ENCODE data around the gene CD38. TPM values are rescaled to one million over a fixed set of nuclear protein-coding genes. Genes with fewer than 3 reads are reported as not detected.

CD38 gene
- total RNA-seq, 1 experiment from 2014 or later: not detected

DNA sequence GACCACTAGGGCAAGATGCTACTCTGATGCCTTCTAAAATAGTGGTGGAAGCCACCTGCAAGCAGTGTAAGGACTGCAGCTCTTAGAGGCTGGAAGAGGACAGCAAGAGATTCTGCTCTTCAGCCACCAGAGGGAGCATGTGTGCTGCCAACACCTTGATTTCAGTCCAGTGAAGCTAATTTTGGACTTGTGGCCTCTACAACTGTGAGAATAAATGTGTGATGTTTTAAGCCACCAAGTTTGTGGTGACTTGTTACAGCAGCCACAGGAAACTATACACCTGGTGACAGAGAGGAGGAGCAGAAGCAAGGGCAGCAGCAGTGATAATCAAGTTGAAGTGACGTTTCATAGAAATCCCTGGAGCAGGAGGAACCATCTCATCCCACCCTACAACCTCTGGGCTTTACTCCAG lies 104.6 kb downstream of the CD38 start:
- peak; percentile 81 for DNase-seq (ENCODE audit: low spot score)
- intact Hi-C loops (cut with micrococcal nuclease; ENCODE audit: unreplicated experiment): loop anchor here (1.0 to 5.0 kb wide), 4 partner anchors 74 to 405 kb away; no protein-coding TSS in a partner anchor
- POLR2A ChIA-PET (ENCODE audit: low non-redundant PET): no interaction called here
- no peak overlapping the region for H3K4me3 ChIP-seq (ENCODE audit: low read depth, low read length, poor library complexity, severe bottlenecking)
- no peak overlapping the region for H3K27ac ChIP-seq (ENCODE audit: low read depth, low read length, poor library complexity, severe bottlenecking)
- TF ChIP-seq, protein P1, sequence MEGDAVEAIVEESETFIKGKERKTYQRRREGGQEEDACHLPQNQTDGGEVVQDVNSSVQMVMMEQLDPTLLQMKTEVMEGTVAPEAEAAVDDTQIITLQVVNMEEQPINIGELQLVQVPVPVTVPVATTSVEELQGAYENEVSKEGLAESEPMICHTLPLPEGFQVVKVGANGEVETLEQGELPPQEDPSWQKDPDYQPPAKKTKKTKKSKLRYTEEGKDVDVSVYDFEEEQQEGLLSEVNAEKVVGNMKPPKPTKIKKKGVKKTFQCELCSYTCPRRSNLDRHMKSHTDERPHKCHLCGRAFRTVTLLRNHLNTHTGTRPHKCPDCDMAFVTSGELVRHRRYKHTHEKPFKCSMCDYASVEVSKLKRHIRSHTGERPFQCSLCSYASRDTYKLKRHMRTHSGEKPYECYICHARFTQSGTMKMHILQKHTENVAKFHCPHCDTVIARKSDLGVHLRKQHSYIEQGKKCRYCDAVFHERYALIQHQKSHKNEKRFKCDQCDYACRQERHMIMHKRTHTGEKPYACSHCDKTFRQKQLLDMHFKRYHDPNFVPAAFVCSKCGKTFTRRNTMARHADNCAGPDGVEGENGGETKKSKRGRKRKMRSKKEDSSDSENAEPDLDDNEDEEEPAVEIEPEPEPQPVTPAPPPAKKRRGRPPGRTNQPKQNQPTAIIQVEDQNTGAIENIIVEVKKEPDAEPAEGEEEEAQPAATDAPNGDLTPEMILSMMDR (conservative IDR thresholded peaks at IDR 0.05; ENCODE audit: low read depth, low read length): peak; percentile 93
- no peak for TF ChIP-seq EZH2 (IDR thresholded peaks at IDR 0.05; ENCODE audit: borderline replicate concordance, low read depth, low read length, poor library complexity, severe bottlenecking)
- BruUV-seq (replicated peaks): no TSS peak
- CTCF ChIA-PET: interaction anchor here (0.6 to 3.0 kb wide), 18 partner anchors 8 to 569 kb away, joined by 3 to 65 read pairs (median 3); no protein-coding TSS in a partner anchor
- no peaks in the 10 kb centered on the region for H3K9me3 ChIP-seq (ENCODE audit: low read depth, low read length, poor library complexity, severe bottlenecking)
- H3K27me3 ChIP-seq (replicated peaks; ENCODE audit: insufficient read depth, low read depth, low read length, poor library complexity): no peaks in the 10 kb centered on the region
- H3K4me1 ChIP-seq (ENCODE audit: insufficient read depth, low read length, poor library complexity, severe bottlenecking): peaks cover 20% of the 10 kb centered on the region
- no peaks in the 10 kb centered on the region for H3K36me3 ChIP-seq (ENCODE audit: insufficient read depth, low read length, poor library complexity, severe bottlenecking)

DNA sequence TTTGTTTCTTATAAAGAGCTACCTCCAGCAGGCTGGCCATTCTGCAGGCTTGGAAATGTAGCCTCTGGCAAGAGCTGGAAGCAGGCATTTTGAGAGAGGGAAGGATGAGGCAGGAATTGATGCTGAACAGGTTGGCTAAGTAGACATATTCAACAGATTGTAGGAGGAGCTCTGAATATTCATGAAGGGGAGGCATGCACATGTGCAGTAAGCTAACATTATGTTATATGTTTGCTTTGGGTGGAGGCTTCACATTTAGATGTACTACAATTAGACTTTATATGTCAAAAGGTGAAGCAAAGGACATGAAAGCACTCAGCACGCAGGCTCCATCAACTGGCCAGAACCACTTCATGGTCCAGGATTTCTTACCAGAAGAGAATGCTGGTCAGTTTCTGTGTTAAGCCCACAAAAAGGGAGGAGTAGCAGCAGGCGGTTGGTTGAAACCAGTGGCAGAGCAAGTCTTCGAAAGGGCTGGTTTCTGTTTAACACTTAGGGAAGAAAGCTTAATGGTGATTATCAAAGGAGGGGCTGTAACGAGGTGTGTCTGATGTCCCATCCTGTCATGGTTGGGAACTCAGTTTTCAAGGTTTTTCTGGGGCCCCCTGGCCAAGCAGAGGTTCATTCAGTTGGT lies 105.6 kb downstream of the CD38 start:
- TF ChIP-seq EZH2 (IDR thresholded peaks at IDR 0.05; ENCODE audit: borderline replicate concordance, low read depth, low read length, poor library complexity, severe bottlenecking): no peak
- TF ChIP-seq, protein P1 (conservative IDR thresholded peaks at IDR 0.05; ENCODE audit: low read depth, low read length): no peak
- no TSS peak for BruUV-seq (replicated peaks)
- intact Hi-C loops (cut with micrococcal nuclease; ENCODE audit: unreplicated experiment): loop anchor here (5.0 kb wide), 2 partner anchors 114 to 406 kb away; no protein-coding TSS in a partner anchor
- Histone ChIP-seq H3K9me3 (ENCODE audit: low read depth, low read length, poor library complexity, severe bottlenecking) (no peaks in the 10 kb centered on the region), H3K27me3 (replicated peaks; ENCODE audit: insufficient read depth, low read depth, low read length, poor library complexity) (no peaks in the 10 kb centered on the region), H3K27ac (ENCODE audit: low read depth, low read length, poor library complexity, severe bottlenecking) (no peak overlapping the region), H3K4me1 (ENCODE audit: insufficient read depth, low read length, poor library complexity, severe bottlenecking) (peaks cover 23% of the 10 kb centered on the region), H3K36me3 (ENCODE audit: insufficient read depth, low read length, poor library complexity, severe bottlenecking) (no peaks in the 10 kb centered on the region), H3K4me3 (ENCODE audit: low read depth, low read length, poor library complexity, severe bottlenecking) (no peak overlapping the region)
- no peak for DNase-seq (ENCODE audit: low spot score)
- ChIA-PET CTCF (interaction anchor here (0.6 to 3.0 kb wide), 5 partner anchors 62 to 118 kb away, joined by 3 to 65 read pairs (median 10); no protein-coding TSS in a partner anchor), POLR2A (ENCODE audit: low non-redundant PET) (no interaction called here)

- no TSS peak for BruUV-seq (replicated peaks)
Observed at GRCh38 chr4:15884666-15885065, 106.5 kb downstream of the CD38 start.

More at GRCh38 chr4:15884666-15885065, 106.5 kb downstream of the CD38 start:
- Histone ChIP-seq H3K27ac (ENCODE audit: low read depth, low read length, poor library complexity, severe bottlenecking) (no peak overlapping the region), H3K4me3 (ENCODE audit: low read depth, low read length, poor library complexity, severe bottlenecking) (no peak overlapping the region), H3K27me3 (replicated peaks; ENCODE audit: insufficient read depth, low read depth, low read length, poor library complexity) (no peaks in the 10 kb centered on the region), H3K9me3 (ENCODE audit: low read depth, low read length, poor library complexity, severe bottlenecking) (no peaks in the 10 kb centered on the region), H3K4me1 (ENCODE audit: insufficient read depth, low read length, poor library complexity, severe bottlenecking) (peaks cover 28% of the 10 kb centered on the region), H3K36me3 (ENCODE audit: insufficient read depth, low read length, poor library complexity, severe bottlenecking) (no peaks in the 10 kb centered on the region)
- intact Hi-C loops (cut with micrococcal nuclease; ENCODE audit: unreplicated experiment): loop anchor here (5.0 kb wide), 2 partner anchors 113 to 407 kb away; no protein-coding TSS in a partner anchor
- CTCF ChIA-PET: interaction anchor here (0.5 to 1.3 kb wide), 2 partner anchors 72 to 79 kb away, joined by 3 read pairs; no protein-coding TSS in a partner anchor
- POLR2A ChIA-PET (ENCODE audit: low non-redundant PET): no interaction called here
- DNase-seq (ENCODE audit: low spot score): peak; percentile 79
- TF ChIP-seq, protein P1 (conservative IDR thresholded peaks at IDR 0.05; ENCODE audit: low read depth, low read length): no peak
- no peak for TF ChIP-seq EZH2 (IDR thresholded peaks at IDR 0.05; ENCODE audit: borderline replicate concordance, low read depth, low read length, poor library complexity, severe bottlenecking)

Measured in A673 (cell line).